T47D (cell line): ENCODE measurements around the gene SCFD2.

Source experiments
- DNase-seq, 2 experiments: peaks; one replicate each; pipeline versions ENCODE4 v3.0.0 to v3.0.0-alpha.2; 2011 to 2012; ENCODE audit warnings: low read depth in 1 of 2, low spot score in 1 of 2
- JUND ChIP-seq: IDR thresholded peaks from 2 replicates; pipeline ENCODE4 v1.6.1; 2012; ENCODE audit warnings: low read depth
- in situ Hi-C: cut with HindIII; loops from 2 replicates; pipeline ENCODE4 v1.10.0; 2016; ENCODE audit warnings: low sequenced_read_pairs, low pct_unique_long_range_greater_than_20kb

The SCFD2 gene

DNA sequence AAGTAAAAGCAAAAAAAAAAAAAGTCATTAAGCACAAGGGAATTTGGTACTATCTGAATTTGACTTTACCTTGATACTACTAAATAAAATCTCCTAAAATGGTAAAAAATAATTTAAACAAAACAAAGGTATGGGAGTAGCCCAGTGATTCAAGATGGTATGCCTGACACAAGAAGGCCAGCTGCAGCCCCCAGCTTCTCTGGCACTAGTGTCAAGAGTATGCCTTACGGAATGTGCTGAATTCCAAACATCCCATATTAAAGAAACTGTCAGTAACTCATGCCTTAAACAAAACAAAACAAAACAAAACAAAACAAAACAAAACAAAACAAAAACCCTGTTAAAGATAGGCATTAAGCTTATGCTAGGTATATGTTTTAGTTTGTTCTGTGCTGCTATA, 422.9 kb downstream of the SCFD2 start:
- in situ Hi-C loops = no loop called here
- TF ChIP-seq JUND = no peak
- no peak for DNase-seq

DNA sequence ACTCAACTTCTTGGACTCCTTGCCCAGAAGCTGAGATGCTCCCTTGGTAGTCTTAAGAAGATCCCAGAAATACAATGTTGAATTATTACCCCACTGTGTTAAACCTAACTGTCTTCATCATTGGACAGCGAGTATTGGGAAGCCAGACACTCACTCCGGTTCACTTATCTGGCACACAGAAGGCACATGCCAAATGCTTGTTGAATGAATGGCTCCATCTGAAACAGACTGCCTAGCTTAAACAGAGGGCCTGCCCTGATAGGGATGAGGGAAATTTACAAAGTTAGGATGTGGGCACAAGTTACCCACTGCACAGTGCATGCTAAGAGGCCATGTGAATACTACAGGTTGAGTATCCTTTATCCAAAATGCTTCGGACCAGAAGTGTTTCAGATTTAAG, 424.4 kb downstream of the SCFD2 start:
- no peak for TF ChIP-seq JUND
- no peak for DNase-seq
- in situ Hi-C loops = no loop called here

DNA sequence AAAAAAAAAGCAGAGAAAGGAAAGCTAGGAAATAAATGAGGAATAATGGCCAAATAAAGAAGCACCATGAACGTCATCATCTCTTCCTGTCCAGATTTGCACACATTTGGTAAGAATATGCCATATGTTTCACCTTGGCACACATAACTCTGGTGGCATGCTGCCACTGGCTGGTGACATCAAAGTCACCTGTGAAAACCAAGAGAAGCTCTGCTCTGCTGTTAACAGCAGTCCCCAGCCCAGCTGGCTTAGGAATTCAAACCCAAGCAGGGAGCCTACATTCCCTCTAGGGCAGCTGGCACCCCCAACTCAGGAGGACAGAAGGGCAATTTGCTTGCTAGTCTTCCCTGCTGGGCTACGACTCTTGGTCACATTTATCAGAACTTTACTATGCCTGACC, 426.1 kb downstream of the SCFD2 start:
- no peak for DNase-seq
- no peak for TF ChIP-seq JUND
- in situ Hi-C loops = no loop called here

DNA sequence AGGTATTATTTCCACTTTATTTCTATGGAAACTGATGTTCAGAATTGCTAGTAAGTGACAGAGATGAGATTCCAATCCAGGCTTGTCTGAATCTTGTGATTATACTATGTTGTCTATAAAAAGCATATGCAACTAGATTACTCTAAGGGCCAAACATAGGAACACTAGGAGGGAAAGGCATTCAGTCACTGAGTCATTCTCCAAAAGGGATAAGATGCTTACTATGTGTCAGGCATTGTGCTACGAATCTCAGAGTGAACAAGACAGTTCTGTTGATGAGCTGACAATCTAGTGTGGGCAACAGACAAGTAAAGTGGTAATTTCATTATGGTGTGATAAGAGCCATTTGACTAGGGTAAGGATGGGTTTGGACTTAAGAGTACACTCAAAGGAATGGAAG, 426.5 kb downstream of the SCFD2 start:
- no peak for TF ChIP-seq JUND
- in situ Hi-C loops = no loop called here
- no peak for DNase-seq

DNA sequence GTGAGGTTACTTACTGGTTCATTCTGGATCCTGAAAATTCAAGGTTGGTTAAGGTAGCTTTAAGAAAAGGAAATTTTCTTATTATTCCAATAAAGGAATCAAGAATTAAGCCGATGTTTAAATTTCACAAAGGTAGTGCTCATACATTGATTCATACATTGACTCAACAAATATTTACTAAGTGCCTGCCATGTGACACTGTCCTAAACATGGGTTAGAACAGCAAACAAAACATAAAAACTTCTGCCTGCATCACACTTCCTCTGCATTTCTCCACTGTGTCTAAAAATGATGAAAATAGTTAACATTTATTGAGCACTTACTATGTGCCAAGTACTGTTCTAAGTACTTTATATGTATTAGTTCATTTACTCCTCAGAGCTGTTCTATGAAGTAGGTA, 428.0 kb downstream of the SCFD2 start:
- in situ Hi-C loops = no loop called here
- no peak for TF ChIP-seq JUND
- DNase-seq = peak in 1 of 2 experiments; percentile 23

DNA sequence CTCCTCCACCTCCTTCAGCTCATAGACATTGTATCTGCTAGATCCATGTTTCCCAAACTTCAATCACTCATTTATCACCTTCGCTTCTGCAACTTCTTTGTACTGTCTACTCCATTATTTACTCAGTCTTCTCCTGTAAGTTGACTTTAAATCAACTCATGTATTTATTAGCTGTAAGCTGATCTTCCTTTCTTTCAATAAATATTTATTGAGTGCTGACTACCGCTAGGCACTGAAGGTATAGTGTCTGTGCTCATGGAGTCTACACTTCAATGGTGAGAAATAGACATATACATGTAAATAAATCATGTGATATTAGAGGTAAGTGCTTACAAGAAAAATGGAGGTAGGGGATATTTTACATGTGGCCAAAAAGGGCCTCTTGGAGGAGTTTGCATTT, 429.1 kb downstream of the SCFD2 start:
- in situ Hi-C loops = no loop called here
- TF ChIP-seq JUND = no peak
- no peak for DNase-seq

DNA sequence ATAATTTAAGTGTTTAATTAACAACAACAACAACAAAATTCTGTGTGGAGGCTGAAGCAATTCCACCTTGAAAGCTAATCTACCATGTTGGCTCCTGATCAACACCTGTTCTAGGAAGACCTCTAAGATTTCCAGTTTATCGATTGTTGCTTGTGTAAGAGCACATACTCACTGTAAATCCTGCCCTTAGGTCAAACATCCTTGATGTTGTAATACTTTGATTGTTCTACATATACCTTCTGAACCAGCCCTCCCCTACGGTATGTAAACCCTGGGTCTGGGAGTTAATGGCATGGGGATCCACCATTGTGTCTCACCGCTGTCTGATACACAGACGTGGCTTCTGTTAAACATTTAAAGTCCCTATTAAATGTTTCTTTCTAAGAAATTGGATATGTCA, 430.5 kb downstream of the SCFD2 start:
- no peak for DNase-seq
- no peak for TF ChIP-seq JUND
- in situ Hi-C loops = no loop called here

DNA sequence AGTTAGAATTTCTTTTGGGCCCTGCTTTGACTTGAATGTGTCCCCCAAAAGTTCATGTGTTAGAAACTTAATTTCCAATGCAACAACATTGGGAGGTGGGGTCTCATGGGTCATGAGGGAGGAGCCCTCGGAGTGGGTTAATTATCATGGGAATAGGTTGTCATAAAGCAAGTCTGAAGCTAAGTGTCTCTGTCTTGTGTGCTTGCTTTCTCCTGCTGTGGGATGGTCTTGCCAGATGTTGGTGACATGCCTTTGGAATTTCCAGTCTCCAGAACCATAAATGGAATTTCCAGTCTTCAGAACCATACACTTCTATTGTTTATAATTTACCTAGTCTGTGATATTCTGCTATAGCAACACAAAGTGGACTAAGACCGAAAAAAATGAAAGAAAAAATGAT, 432.1 kb downstream of the SCFD2 start:
- in situ Hi-C loops = no loop called here
- no peak for TF ChIP-seq JUND
- no peak for DNase-seq

DNA sequence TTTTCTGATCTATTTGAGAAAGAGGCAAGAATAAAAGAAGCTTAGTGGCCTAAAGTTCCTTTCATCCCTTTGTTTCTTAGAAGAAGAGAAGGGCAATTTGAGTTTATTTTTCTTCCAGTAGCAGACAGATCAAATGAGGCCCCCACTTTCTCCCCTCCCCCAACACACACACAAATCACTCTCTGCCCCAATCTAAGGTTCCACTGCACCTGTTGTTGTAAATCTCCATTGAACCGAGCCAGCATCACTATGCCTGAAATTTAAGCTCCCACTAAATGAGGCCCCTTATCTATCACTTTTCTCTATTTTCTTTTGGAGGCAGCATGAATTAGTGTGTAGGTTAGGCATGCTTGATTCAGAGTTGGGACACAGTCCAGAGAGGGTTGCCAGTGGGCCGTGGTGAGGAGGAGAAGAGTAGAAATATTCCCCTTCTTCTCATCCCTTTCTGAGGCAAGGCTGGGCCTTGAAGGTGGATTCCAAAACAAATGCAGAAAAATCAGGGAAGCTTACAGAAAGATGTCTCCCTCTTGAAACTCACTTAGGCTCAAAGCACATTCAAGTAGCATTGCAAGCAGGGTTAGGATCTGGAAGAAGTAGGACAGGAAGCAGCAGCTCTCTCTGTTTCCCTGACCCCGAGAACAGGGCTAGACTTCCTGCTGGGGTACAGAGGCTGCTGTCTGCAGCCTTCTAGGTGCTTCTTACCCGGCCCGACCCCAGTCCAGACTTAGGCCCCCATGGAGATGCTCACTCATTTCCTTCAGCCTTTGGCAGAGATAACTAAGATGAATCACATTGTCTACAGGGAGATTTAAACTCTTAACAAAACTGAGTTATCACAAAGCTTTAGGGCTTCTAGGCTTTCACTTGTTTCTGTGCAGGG, 433.0 kb downstream of the SCFD2 start:
- in situ Hi-C loops = no loop called here
- DNase-seq = no peak
- no peak for TF ChIP-seq JUND

DNA sequence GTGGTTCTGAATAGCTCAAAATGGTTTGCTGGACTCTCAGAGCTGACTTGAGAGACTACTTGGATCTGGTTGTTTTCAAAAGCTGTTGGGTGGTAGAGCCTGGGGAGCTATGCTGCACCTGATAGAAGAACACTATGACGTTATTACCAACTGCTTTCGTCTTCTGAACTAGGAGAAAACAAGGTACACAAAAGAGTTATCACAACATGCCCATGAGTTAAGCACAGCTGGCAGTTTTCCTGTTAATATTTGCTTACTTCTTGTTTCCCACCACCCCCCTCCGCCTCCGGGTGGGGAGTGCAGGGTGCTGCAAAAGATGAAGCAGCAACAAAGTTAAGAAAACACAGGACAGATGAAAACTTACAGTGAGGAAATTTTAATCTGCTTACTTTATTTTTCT, 434.6 kb downstream of the SCFD2 start:
- in situ Hi-C loops = no loop called here
- no peak for DNase-seq
- TF ChIP-seq JUND = no peak

DNA sequence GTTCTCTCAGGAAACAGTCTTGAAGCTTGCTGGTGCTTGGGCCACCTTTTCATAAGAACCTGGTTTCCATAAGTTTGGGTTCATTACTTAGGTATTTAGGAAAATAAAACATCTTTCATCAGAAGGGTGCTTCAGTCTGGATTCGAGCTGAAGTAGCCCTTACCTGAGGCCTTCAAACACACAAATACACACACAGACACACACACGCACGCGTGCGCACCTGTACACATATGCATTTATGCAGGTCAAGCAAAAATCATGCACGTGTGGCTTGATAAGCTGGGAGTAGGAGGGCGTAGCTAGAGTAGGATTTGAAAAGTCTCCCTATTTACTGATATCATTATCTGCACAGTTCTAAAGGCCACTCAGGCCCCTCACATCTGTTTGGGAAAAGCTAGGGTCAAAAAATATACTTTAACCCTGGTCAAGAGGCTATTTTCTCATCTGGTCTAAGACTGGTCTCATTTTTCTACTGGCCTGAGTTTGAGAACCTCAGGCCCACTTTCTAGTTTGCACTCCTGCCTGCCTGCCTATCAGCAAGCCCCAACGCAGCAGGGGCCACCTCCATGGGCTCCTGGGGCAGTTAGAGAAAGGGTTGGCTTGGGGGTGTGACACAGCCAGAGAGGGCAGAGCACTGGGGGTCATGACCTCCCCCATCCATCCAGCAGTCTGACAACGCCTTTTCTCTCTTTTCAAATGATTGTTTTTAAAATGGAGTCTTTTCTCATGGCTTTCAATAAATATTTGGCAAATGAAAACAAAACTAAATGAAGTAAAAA, 439.5 kb downstream of the SCFD2 start:
- in situ Hi-C loops = no loop called here
- no peak for DNase-seq
- TF ChIP-seq JUND = no peak

DNA sequence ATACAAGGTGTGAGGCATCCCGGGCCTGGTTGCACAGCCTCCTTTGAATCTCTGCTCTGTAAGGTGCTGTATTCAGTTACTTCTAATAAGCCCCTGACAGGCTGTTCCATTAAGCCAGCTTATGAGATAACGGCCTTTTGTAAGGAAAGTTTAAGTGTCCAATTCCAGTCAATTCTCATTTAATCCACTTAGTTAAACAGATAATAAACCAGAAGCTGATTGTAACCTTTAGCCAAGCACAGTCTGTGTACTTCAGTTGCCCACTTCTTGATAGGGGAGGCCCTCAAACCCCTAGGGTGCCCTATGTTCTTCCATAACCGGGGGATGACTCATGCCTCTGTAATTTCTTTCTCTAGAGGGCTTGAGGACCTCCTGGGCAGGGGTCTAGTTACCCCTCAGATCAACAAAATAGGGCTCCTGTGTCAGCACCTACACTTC, 440.3 kb downstream of the SCFD2 start:
- no peak for DNase-seq
- in situ Hi-C loops = no loop called here
- no peak for TF ChIP-seq JUND

DNA sequence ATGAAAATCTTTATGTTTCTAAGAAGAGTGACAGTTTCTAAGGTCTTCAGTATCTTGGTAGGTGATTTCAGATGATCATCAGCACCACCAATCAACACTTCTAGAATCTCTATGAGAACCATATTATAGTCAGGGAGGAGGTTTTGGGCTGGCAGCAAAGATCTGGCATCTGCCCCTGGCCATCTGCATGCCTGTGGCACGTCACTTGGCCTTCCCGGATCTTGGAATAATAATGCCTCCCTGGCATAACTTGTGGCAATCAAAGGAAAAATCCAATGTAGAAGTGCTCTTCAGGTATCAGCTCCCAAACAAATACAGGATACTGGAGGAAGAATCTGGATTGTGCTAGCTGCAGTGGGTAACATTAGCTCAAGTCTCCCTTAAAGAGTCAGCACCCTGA, 446.4 kb downstream of the SCFD2 start:
- no peak for DNase-seq
- no peak for TF ChIP-seq JUND
- in situ Hi-C loops = no loop called here

DNA sequence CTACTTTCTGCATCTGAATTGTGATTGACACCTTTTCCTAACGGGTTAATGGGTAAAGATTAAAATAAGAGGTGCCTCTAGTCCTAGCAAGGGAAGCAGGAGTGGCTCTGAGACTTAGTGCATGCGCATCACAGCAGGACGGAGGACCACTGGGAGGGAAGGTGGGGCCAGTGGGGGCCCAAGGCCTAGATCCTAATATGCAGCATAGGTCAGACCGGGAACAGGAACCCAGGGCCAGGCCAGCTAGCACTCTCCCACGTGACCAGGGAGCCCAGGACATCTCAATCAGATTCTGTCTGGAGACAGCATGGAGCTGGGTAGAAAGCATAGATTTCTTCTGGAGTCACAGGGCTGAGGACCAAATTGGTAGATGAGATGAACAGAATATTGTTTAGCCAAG, 448.0 kb downstream of the SCFD2 start:
- no peak for TF ChIP-seq JUND
- DNase-seq = no peak
- in situ Hi-C loops = no loop called here
